GM19240 (cell line): ENCODE measurements around the gene GUCA1A.

Source experiments
- DNase-seq: peaks from one replicate; pipeline ENCODE4 v3.0.0; 2011; ENCODE audit warnings: low spot score; ENCODE audit not compliant: insufficient read length

GUCA1A gene

GRCh38 chr6:42173101-42173500 lies at the start of gene GUCA1A:
TSS of gene GUCA1A (plus strand) at chr6:42173364. CDS start at chr6:42173614, 250 bp downstream.
- no peak for DNase-seq

- DNase-seq: no peak
Observed at GRCh38 chr6:42123379-42124103, 49.6 kb upstream of the GUCA1A start.

GRCh38 chr6:42124223-42124836 lies 48.8 kb upstream of the GUCA1A start:
- DNase-seq: no peak

- DNase-seq: no peak
Observed at GRCh38 chr6:42125231-42125630, 47.9 kb upstream of the GUCA1A start.

- DNase-seq: no peak
Observed at GRCh38 chr6:42125663-42126062, 47.5 kb upstream of the GUCA1A start.

- DNase-seq: no peak
Observed at GRCh38 chr6:42128460-42129359, 44.5 kb upstream of the GUCA1A start.

GRCh38 chr6:42129360-42129676 lies 43.8 kb upstream of the GUCA1A start:
- DNase-seq: no peak

- DNase-seq: no peak
Observed at GRCh38 chr6:42131531-42131930, 41.6 kb upstream of the GUCA1A start.

- no peak for DNase-seq
Observed at GRCh38 chr6:42133926-42134325, 39.2 kb upstream of the GUCA1A start.

- DNase-seq: no peak
Observed at GRCh38 chr6:42135161-42135560, 38.0 kb upstream of the GUCA1A start.

- no peak for DNase-seq
Observed at GRCh38 chr6:42135722-42136121, 37.4 kb upstream of the GUCA1A start.

- DNase-seq: peak; percentile 65
Observed at GRCh38 chr6:42136508-42137193, 36.5 kb upstream of the GUCA1A start.

- DNase-seq: no peak
Observed at GRCh38 chr6:42137194-42137753, 35.9 kb upstream of the GUCA1A start.

- DNase-seq: no peak
Observed at GRCh38 chr6:42138190-42138589, 35.0 kb upstream of the GUCA1A start.

- no peak for DNase-seq
Observed at GRCh38 chr6:42138630-42139619, 34.2 kb upstream of the GUCA1A start.

GRCh38 chr6:42140032-42140431 lies 33.1 kb upstream of the GUCA1A start:
- no peak for DNase-seq

- no peak for DNase-seq
Observed at GRCh38 chr6:42140756-42141602, 32.2 kb upstream of the GUCA1A start.

- DNase-seq: no peak
Observed at GRCh38 chr6:42141603-42142117, 31.5 kb upstream of the GUCA1A start.
